Esophagus muscularis mucosa (tissue), 4 donors: ENCODE measurements around the gene TMEM221. TPM values are rescaled to one million over a fixed set of nuclear protein-coding genes. Genes with fewer than 3 reads are reported as not detected.

Experiments
- DNase-seq: peaks from one replicate; pipeline ENCODE4 v3.0.0-alpha.2; 2017; ENCODE audit errors: extremely low spot score
- H3K27ac ChIP-seq, 4 donors: fragments of 200-600 bp; sonication (generic); replicated peaks in 1 of 4; 1 replicate in 3 of 4; 2 replicates in 1 of 4; pipeline ENCODE4 v1.5.1; 2016 to 2019; ENCODE audit warnings: mild to moderate bottlenecking in 1 of 4
- H3K27me3 ChIP-seq, 4 donors: fragments of 200-600 bp; sonication (generic); one replicate each; pipeline versions ENCODE4 v1.5.1 to v1.6.0; 2016 to 2019
- H3K36me3 ChIP-seq, 4 donors: fragments of 200-600 bp; sonication (generic); one replicate each; pipeline ENCODE4 v1.5.1; 2016 to 2019
- H3K4me1 ChIP-seq, 4 donors: fragments of 200-600 bp; sonication (generic); one replicate each; pipeline ENCODE4 v1.5.1; 2016 to 2019
- H3K4me3 ChIP-seq, 4 donors: fragments of 200-600 bp; sonication (generic); 1 replicate in 2 of 4; 2 replicates in 2 of 4; pipeline ENCODE4 v1.5.1; 2016 to 2019; ENCODE audit warnings: mild to moderate bottlenecking in 4 of 4, moderate library complexity in 1 of 4
- H3K9me3 ChIP-seq, 4 donors: fragments of 200-600 bp; sonication (generic); 1 replicate in 3 of 4; 2 replicates in 1 of 4; pipeline ENCODE4 v1.5.1; 2016 to 2019
- CTCF ChIP-seq, 3 experiments: fragments of 200-600 bp in 2 of 3; fragments of 450-650 bp in 1 of 3; sonication (generic) in 2 of 3; IDR thresholded peaks; one replicate each; pipeline ENCODE4 v1.5.1; 2017 to 2019; ENCODE audit warnings: antibody characterized with exemption in 3 of 3, mild to moderate bottlenecking in 2 of 3, moderate library complexity in 1 of 3
- EP300 ChIP-seq: sonication (generic); formaldehyde crosslinking; IDR thresholded peaks from one replicate; pipeline ENCODE4 v1.6.1; 2017; ENCODE audit warnings: antibody characterized with exemption
- POLR2A ChIP-seq: fragments of 450-650 bp; IDR thresholded peaks from one replicate; pipeline ENCODE4 v1.6.1; 2017; ENCODE audit warnings: antibody characterized with exemption, moderate library complexity, mild to moderate bottlenecking, low read depth
- POLR2AphosphoS5 ChIP-seq, 2 donors: sonication (generic); formaldehyde crosslinking; IDR thresholded peaks; one replicate each; pipeline ENCODE4 v1.6.1; 2017; ENCODE audit warnings: antibody characterized with exemption in 2 of 2
- WGBS: methylation state at CpG from one replicate; pipeline ENCODE4 v1.1.5; 2018; 5-methylcytosine and 5-hydroxymethylcytosine counted together
- intact Hi-C: fragments of 100-400 bp; cut with DNase I; formaldehyde crosslinking; loops from one replicate; pipeline ENCODE4 v1.15.1; 2023
- total RNA-seq, 4 donors: library from RNA; depleted of rRNA; stranded (reverse); fragments of >200 nt; gene quantifications; one replicate each; pipeline versions ENCODE4 v1.1.0 to v1.2.1, GENCODE V29; 2016

TMEM221 gene
- total RNA-seq, 4 donors from 2014 or later: 0.26 to 0.75 TPM; not detected in 2

GRCh38 chr19:17419621-17420474 lies 28.6 kb downstream of the TMEM221 start, which contains the start of gene MVB12A:
Gene MVB12A, plus strand, starts transcription at chr19:17420047. Its CDS starts 89 bp downstream, at chr19:17420136.
- Histone ChIP-seq H3K27ac (peak within 1 kb of the TSS; percentile 78 to 86 (median 80)), H3K36me3 (peaks cover 0 to 19% (median 15%) of the 10 kb centered on the region in 4 donors), H3K27me3 (peaks cover 0 to 19% (median 0%) of the 10 kb centered on the region in 4 donors), H3K9me3 (no peaks in the 10 kb centered on the region), H3K4me1 (peaks cover 8 to 22% (median 20%) of the 10 kb centered on the region in 4 donors), H3K4me3 (peak within 1 kb of the TSS; percentile 68 to 89 (median 82))
- intact Hi-C loops: no loop called here
- peak; percentile 99 for DNase-seq
- TF ChIP-seq POLR2A (no peak), POLR2AphosphoS5 (IDR thresholded peaks at IDR 0.05) (peak; percentile 69 to 96)
- WGBS: under 1% methylated on average over 28 of the region's 85 CpGs

GRCh38 chr19:17419154-17419620 lies 29.3 kb downstream of the TMEM221 start:
- intact Hi-C loops: no loop called here
- H3K27me3 ChIP-seq: peaks cover 0 to 26% (median 0%) of the 10 kb centered on the region in 4 donors
- TF ChIP-seq CTCF (IDR thresholded peaks at IDR 0.05) (no peak), EP300 (no peak), POLR2AphosphoS5 (IDR thresholded peaks at IDR 0.05) (no peak), POLR2A (no peak)
- peaks cover 0 to 18% (median 15%) of the 10 kb centered on the region in 4 donors for H3K36me3 ChIP-seq
- H3K27ac ChIP-seq: peak overlapping the region; percentile 78 to 86 (median 80)
- 33% methylated on average over 8 of the region's 8 CpGs for WGBS
- H3K9me3 ChIP-seq: no peaks in the 10 kb centered on the region
- peaks cover 8 to 18% (median 16%) of the 10 kb centered on the region in 4 donors for H3K4me1 ChIP-seq
- peak overlapping the region; percentile 68 to 89 (median 82) for H3K4me3 ChIP-seq
- no peak for DNase-seq

- peaks cover 0 to 15% (median 10%) of the 10 kb centered on the region in 4 donors for H3K36me3 ChIP-seq
- no peak for DNase-seq
- H3K4me1 ChIP-seq: peaks cover 8 to 18% (median 16%) of the 10 kb centered on the region in 4 donors
- H3K4me3 ChIP-seq: peak overlapping the region in 1 of 4 donors; percentile 84
- no peak for TF ChIP-seq POLR2A
- TF ChIP-seq POLR2AphosphoS5 (IDR thresholded peaks at IDR 0.05): no peak
- TF ChIP-seq CTCF (IDR thresholded peaks at IDR 0.05): no peak
- intact Hi-C loops: no loop called here
- 47% methylated on average over 3 of the region's 3 CpGs for whole genome bisulfite sequencing
- peaks cover 0 to 26% (median 0%) of the 10 kb centered on the region in 4 donors for H3K27me3 ChIP-seq
- H3K9me3 ChIP-seq: no peaks in the 10 kb centered on the region
- peak overlapping the region in 2 of 4 donors; percentile 78 to 81 for H3K27ac ChIP-seq
These were observed 29.8 kb downstream of the TMEM221 start for GRCh38 chr19:17418710-17419109.

- TF ChIP-seq EP300 (no peak), CTCF (IDR thresholded peaks at IDR 0.05) (no peak), POLR2AphosphoS5 (IDR thresholded peaks at IDR 0.05) (no peak), POLR2A (no peak)
- intact Hi-C loops: no loop called here
- no peaks in the 10 kb centered on the region for H3K9me3 ChIP-seq
- peaks cover 0 to 26% (median 0%) of the 10 kb centered on the region in 4 donors for H3K27me3 ChIP-seq
- no peak for DNase-seq
- H3K4me3 ChIP-seq: no peak overlapping the region
- H3K36me3 ChIP-seq: no peaks in the 10 kb centered on the region
- H3K4me1 ChIP-seq: peaks cover 4 to 27% (median 23%) of the 10 kb centered on the region in 4 donors
- H3K27ac ChIP-seq: no peak overlapping the region
- WGBS: 67% methylated on average over 6 of the region's 6 CpGs
These were observed 33.3 kb downstream of the TMEM221 start for GRCh38 chr19:17415121-17415520.

- H3K4me3 ChIP-seq: no peak overlapping the region
- peaks cover 2 to 21% (median 18%) of the 10 kb centered on the region in 4 donors for H3K4me1 ChIP-seq
- 99% methylated on average over 8 of the region's 8 CpGs for WGBS
- H3K36me3 ChIP-seq: no peaks in the 10 kb centered on the region
- peaks cover 0 to 26% (median 0%) of the 10 kb centered on the region in 4 donors for H3K27me3 ChIP-seq
- H3K27ac ChIP-seq: no peak overlapping the region
- H3K9me3 ChIP-seq: no peaks in the 10 kb centered on the region
- intact Hi-C loops: loop anchor here (5.0 kb wide), 1 partner anchor 33 kb away; the partner anchor contains the start of gene TMEM221
- DNase-seq: no peak
- TF ChIP-seq CTCF (IDR thresholded peaks at IDR 0.05) (no peak), POLR2AphosphoS5 (IDR thresholded peaks at IDR 0.05) (no peak), POLR2A (no peak), EP300 (no peak)
These were observed 34.4 kb downstream of the TMEM221 start for GRCh38 chr19:17414097-17414496.
